ENCODE results near the gene MINK1.
"Not testable (repeated sequence)": the region's sequence is repeated elsewhere in the genome, so short reads cannot be mapped to it uniquely, and the experiment has no call there.

The MINK1 gene

DNA sequence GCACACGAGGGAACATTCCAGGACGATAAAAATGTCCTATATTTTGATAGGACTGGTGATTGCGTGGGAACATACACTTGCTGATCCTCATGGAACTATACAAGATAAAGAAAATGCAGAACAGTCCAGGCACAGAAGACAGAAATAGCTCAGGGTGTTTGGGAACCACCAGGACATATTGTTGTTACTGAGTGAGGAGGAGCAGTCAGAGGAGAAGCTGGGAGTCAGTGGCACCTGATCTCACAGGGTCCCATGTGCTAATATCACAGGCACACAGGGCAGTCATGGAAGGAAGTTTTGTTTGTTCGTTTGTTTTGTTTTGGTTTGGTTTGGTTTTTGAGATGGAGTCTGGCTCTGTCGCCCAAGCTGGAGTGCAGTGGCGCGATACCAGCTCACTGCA is 20.4 kb upstream of the MINK1 start:
- no peak for DNase-seq

- no peak for DNase-seq
These were observed 18.0 kb upstream of the MINK1 start for GRCh38 chr17:4815043-4815675.

DNA sequence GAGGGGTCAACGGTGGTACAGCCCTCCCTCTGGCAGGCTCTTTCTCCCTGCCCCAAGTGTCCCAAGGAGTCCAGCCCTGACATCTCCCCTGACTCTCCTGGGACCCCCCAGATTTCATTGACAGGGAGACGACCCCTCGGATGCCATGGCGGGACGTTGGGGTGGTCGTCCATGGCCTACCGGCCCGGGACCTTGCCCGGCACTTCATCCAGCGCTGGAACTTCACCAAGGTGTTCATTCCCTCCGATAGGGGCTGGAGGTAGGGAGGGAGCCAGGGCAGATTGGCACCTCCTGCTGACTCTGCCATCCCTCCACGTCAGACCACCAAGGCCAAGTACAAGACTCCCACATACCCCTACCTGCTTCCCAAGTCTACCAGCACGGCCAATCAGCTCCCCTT is 16.3 kb upstream of the MINK1 start:
- DNase-seq = no peak

- DNase-seq = no peak
These were observed 14.9 kb upstream of the MINK1 start for GRCh38 chr17:4818276-4818675.

DNA sequence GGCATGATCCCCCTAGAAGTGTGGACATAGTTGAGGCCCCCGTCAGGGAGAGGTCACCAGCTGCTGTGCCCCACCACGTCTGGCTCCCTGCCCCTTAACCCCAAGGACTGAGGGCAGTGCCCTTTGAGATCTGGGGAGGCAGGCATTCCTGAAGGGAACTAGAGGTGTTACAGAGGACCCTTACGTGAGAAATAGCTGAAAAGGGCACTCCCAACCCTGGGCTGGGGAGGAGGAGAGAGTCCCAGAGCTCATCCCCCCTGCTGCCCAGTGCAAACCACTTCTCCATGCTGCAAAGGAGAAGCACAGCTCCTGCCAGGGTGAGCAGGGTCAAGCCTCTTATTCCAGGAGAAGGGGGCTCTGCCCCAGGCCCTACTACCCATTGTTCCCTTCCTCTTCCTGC is 10.3 kb upstream of the MINK1 start:
- DNase-seq = no peak

- DNase-seq = no peak
These were observed 9.6 kb upstream of the MINK1 start for GRCh38 chr17:4823373-4824089.

DNA sequence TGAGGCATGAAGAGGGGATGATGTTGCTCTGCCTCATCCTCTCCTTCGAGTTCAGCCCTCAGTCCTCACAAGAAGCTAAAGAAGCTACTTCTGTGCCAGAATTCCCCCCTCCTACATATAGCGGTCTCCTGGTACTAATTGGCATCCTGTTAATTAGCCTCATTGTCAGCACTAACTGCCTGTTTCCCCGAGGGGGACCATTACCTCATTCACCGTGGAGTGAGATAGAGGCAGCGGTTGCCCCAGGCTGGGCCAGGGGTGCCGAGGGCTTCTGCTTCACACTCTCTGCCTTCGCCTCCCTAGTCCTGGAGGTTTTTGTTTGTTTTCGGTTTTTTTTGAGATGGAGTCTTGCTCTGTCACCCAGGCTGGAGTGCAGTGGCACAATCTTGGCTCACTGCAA is 5.7 kb upstream of the MINK1 start:
- DNase-seq = no peak

DNA sequence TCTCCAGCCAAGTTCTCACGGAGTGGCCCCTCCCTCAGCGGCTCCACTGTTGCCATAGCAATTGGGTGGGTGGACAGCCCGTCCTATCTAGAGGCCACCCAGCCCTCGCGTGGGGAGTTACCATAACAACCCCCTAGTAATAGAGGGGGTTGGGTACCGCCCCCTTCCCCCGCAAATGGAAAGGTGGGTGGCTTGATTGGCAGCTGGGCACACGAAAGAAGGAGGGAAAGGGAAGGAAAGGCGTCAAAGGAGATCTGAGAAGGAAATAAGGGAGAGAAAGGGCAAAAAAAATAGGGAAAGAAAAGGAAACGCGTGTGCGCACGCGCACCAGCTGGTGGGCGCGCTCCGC is 337 bp upstream of the MINK1 start:
- not testable (repeated sequence) for DNase-seq

DNA sequence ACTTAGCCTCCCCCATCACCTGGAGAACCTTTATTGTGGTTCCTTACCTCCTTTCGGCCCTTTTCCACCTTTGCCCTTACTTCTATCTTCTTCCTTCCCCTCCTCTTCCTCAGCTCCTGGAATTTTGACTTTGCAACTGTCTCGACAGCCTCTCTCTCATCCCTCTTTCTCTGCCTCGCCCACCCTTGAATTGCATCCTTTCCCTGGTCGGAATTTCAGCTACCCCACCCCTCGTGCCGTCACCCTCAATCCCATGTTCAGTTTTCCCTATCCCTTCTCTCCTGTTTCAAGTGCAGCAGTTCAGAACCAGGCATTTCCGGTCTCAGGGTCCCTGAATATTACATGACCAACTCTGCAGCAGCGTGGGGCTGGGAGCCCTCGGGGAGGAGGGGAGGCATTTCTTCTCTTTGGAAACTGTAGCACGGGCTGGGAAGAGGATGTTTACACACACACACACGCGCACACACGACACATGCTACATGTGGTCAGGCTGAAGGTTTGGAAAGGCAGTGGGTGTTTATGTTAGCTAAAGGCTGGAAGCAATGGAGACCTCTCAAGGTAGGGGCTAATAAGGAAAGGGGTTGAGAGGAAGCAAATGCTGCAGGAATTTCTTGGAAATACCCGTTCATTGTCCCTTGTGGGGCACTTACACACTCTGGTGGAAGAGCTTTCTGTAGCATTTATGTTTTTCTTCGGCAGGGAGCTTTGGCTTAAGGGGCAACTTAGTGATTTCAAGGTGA is 971 bp downstream of the MINK1 start:
- peak; percentile 37 for DNase-seq

DNA sequence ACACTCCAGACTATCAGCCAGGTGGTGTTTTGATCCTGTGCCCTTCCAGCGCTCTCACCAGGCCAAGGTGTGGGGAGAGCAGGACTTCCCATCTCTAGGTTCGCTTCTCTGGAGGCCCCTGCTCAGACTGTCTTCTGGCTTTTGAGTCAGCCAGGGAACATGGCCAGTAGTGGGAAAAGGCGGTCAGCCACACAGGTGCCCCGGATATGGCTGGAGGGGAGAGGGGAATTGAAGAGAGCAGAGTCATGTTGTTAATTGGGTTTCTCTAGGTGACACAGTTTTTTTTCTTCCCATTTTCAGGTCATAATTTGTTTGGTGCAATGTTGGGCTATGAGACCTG is 1.5 kb downstream of the MINK1 start:
- DNase-seq = no peak

- DNase-seq = no peak
These were observed 3.1 kb downstream of the MINK1 start for GRCh38 chr17:4836221-4836620.

GRCh38 chr17:4837471-4838308 is 4.5 kb downstream of the MINK1 start:
- DNase-seq = no peak

GRCh38 chr17:4838309-4838785 is 5.2 kb downstream of the MINK1 start:
- DNase-seq = no peak

DNA sequence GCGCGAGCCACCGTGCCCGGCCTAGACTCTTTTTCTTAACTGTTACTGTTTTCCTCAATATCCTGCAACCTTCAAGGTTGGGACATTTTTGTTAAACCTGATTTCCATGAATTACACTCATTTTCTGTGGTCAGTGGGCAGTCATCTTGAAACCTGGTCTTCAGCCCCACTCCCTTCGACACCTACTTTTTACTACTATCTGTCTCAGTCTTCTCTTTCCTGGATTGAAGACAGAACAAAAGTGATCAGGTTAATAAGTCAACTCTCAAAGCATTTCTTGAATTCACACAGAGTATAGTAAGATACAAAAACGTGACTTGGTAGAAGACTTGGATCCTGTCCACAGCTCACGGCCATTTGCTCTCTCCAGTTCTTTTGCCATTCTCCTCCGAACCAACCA is 6.1 kb downstream of the MINK1 start:
- no peak for DNase-seq

GRCh38 chr17:4839965-4840892 is 7.1 kb downstream of the MINK1 start:
- DNase-seq = no peak

DNA sequence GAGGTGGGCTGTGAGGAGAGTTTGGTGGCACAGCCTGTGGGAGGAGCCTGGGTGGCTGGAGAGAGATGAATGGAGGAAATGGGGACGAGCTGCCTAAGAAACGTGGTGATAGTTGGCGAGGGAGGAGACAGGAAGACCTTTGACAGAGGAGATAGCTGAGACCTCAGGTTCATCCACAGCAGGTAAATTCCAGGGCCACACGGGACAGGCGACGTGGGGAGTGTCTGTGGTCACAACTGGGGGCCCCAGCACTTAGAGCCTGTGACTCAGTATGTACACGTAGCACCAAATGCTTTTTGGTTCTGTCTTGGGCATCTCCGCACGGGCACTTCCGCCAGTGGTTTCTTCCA is 7.7 kb downstream of the MINK1 start:
- DNase-seq = no peak

DNA sequence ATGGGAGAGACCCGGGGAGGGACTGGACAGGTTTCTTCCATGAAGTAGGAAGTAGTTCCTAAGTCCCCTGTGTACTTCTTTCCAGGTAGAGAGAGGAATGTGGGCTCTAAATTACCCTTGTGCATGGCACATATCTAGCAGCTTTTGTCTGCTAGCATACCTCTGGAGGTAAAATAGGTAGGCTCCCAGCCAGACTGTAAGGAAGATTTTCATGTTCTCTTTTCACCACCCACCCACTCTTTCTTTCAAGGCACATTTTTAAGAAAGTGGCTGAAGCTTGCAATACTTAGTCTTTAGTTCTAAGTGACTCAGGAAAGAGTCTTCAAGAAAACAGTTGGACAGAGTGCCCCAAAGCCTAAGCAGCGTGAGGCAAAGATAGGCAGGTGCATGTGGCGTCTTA is 9.2 kb downstream of the MINK1 start:
- DNase-seq = no peak

GRCh38 chr17:4843321-4844000 is 10.3 kb downstream of the MINK1 start:
- no peak for DNase-seq

GRCh38 chr17:4845118-4845517 is 12.0 kb downstream of the MINK1 start:
- DNase-seq = no peak

DNA sequence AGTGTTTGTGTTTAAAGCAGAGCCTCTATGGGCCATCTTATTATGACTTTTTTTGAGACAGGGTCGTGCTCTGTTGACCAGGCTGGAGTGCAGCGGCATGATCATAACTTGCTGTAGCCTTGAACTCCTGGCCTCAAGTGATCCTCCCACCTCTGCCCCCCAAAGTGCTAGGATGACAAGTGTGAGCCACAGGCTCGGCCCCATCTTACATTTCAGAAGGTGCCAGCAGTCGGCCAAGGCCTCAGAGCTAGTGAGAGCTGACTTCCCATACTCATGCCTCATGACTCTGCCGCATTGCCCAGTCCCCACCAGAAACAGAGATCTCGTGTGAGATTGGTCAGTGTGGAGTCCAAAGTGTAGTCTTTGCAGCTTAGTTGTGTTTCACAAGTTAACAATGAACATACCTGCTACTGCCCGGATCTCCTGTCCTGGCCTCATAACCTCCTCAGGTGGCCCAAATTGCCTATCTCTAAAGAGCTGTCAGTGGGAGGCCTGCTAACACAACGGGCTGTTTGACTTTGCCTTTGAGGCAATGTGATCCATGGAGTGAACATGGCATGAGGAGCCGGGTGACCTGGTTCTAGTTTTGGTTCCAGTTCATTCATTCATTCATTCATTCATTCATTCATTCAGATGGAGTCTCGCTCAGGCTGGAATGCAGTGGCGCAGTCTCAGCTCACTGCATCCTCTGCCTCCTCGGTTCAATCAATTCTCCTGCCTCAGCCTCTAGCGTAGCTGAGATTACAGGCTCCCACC is 13.7 kb downstream of the MINK1 start:
- no peak for DNase-seq

- no peak for DNase-seq
These were observed 15.9 kb downstream of the MINK1 start for GRCh38 chr17:4849011-4849536.
